ENCODE results near the gene NEGR1. TPM values are rescaled to one million over a fixed set of nuclear protein-coding genes. Genes with fewer than 3 reads are reported as not detected.

Gene NEGR1
- total RNA-seq, 2 experiments from 2014 or later: not detected

- Mint-ChIP-seq H3K4me1 (ENCODE audit: low read depth) (no peaks in the 10 kb centered on the region), H3K27ac (no peak overlapping the region), H3K4me3 (no peak overlapping the region), H3K36me3 (ENCODE audit: low read depth) (no peaks in the 10 kb centered on the region), H3K27me3 (no peaks in the 10 kb centered on the region), H3K9me3 (no peaks in the 10 kb centered on the region)
- no peak for ATAC-seq
- no peak for DNase-seq
- TF ChIP-seq CTCF (IDR thresholded peaks at IDR 0.05): no peak
- ChIA-PET POLR2A (no interaction called here), CTCF (no interaction called here)
- intact Hi-C loops (cut with micrococcal nuclease): no loop called here
Observed at GRCh38 chr1:71869326-71869725, 413.0 kb downstream of the NEGR1 start.

GRCh38 chr1:71862756-71863155 is 419.6 kb downstream of the NEGR1 start:
- ChIA-PET CTCF (no interaction called here), POLR2A (no interaction called here)
- H3K9me3 Mint-ChIP-seq: no peaks in the 10 kb centered on the region
- no peaks in the 10 kb centered on the region for H3K4me1 Mint-ChIP-seq (ENCODE audit: low read depth)
- H3K36me3 Mint-ChIP-seq (ENCODE audit: low read depth): no peaks in the 10 kb centered on the region
- TF ChIP-seq CTCF (IDR thresholded peaks at IDR 0.05): no peak
- H3K27ac Mint-ChIP-seq: no peak overlapping the region
- DNase-seq (no peak), ATAC-seq (no peak)
- no peak overlapping the region for H3K4me3 Mint-ChIP-seq
- intact Hi-C loops (cut with micrococcal nuclease): no loop called here
- no peaks in the 10 kb centered on the region for H3K27me3 Mint-ChIP-seq

GRCh38 chr1:71861022-71861421 is 421.3 kb downstream of the NEGR1 start:
- CTCF ChIA-PET: no interaction called here
- Mint-ChIP-seq H3K4me1 (ENCODE audit: low read depth) (peaks cover 3% of the 10 kb centered on the region), H3K27ac (no peak overlapping the region), H3K36me3 (ENCODE audit: low read depth) (no peaks in the 10 kb centered on the region), H3K9me3 (no peaks in the 10 kb centered on the region), H3K27me3 (no peaks in the 10 kb centered on the region), H3K4me3 (no peak overlapping the region)
- DNase-seq (no peak), ATAC-seq (peak; percentile 79)
- POLR2A ChIA-PET: no interaction called here
- intact Hi-C loops (cut with micrococcal nuclease): no loop called here
- TF ChIP-seq CTCF (IDR thresholded peaks at IDR 0.05): no peak

GRCh38 chr1:71859806-71860205 is 422.5 kb downstream of the NEGR1 start:
- H3K27ac Mint-ChIP-seq: no peak overlapping the region
- ChIA-PET CTCF (no interaction called here), POLR2A (no interaction called here)
- no peak for DNase-seq
- H3K4me3 Mint-ChIP-seq: no peak overlapping the region
- intact Hi-C loops (cut with micrococcal nuclease): no loop called here
- no peak for ATAC-seq
- H3K27me3 Mint-ChIP-seq: no peaks in the 10 kb centered on the region
- TF ChIP-seq CTCF (IDR thresholded peaks at IDR 0.05): no peak
- peaks cover 1% of the 10 kb centered on the region for H3K9me3 Mint-ChIP-seq
- peaks cover 3% of the 10 kb centered on the region for H3K4me1 Mint-ChIP-seq (ENCODE audit: low read depth)
- H3K36me3 Mint-ChIP-seq (ENCODE audit: low read depth): no peaks in the 10 kb centered on the region

DNA sequence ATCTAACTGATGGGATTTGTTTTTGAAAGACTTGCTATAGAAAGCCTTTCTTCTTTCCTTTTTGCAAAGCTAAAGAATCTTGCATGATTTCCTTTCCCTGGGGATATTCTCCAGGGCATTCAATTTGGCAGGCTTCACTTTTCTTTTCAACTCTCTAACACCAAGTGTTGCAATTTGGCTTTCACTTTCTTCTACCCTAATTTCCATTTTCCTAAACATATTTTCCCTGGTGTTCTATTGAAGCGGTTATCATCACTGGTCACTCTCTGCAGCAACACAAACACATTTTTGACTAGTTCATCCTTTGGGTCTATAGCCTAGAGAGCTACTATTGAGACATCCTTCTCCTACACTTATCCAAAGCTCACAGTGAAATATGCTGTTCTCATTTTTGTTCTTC is 424.5 kb downstream of the NEGR1 start:
- ChIA-PET CTCF (no interaction called here), POLR2A (interaction anchor here (0.6 kb wide), 1 partner anchor 769 kb away, joined by 3 read pairs; no protein-coding TSS in a partner anchor)

More for the DNA sequence above, 424.5 kb downstream of the NEGR1 start:
- ATAC-seq: no peak
- Mint-ChIP-seq H3K27ac (no peak overlapping the region), H3K27me3 (no peaks in the 10 kb centered on the region), H3K4me1 (ENCODE audit: low read depth) (peaks cover 3% of the 10 kb centered on the region), H3K9me3 (peaks cover 1% of the 10 kb centered on the region), H3K36me3 (ENCODE audit: low read depth) (no peaks in the 10 kb centered on the region), H3K4me3 (no peak overlapping the region)
- no peak for DNase-seq
- no peak for TF ChIP-seq CTCF (IDR thresholded peaks at IDR 0.05)
- intact Hi-C loops (cut with micrococcal nuclease): no loop called here
